Endodermal cell (in vitro differentiated cells): Measurements from ENCODE around the gene TAPT1. TPM values are rescaled to one million over a fixed set of nuclear protein-coding genes. Genes with fewer than 3 reads are reported as not detected.
A peak's percentile ranks its signal among the peaks of the same experiment; 100 is the strongest.

Experiments used
- DNase-seq: peaks from one replicate; pipeline ENCODE4 v3.0.0-alpha.2; 2017
- H3K27ac ChIP-seq: 2 replicates; pipeline ENCODE4 v1.5.1; 2013; ENCODE audit warnings: mild to moderate bottlenecking, low read depth, low read length, moderate library complexity
- H3K27me3 ChIP-seq: 2 replicates; pipeline ENCODE4 v1.6.1; 2013; ENCODE audit warnings: mild to moderate bottlenecking, low read length, moderate library complexity; ENCODE audit not compliant: insufficient read depth, control insufficient read depth, poor library complexity, severe bottlenecking
- H3K36me3 ChIP-seq: 2 replicates; pipeline ENCODE4 v1.7.0; 2013; ENCODE audit warnings: mild to moderate bottlenecking, low read length, moderate library complexity; ENCODE audit not compliant: control insufficient read depth, insufficient read depth
- H3K4me1 ChIP-seq: one replicate; pipeline ENCODE4 v1.7.0; 2013; ENCODE audit warnings: low read length; ENCODE audit not compliant: control insufficient read depth, insufficient read depth
- H3K4me3 ChIP-seq: 2 replicates; pipeline ENCODE4 v1.5.1; 2013; ENCODE audit warnings: mild to moderate bottlenecking, low read length, moderate library complexity
- H3K9ac ChIP-seq: 2 replicates; pipeline ENCODE4 v1.6.1; 2013; ENCODE audit warnings: mild to moderate bottlenecking, low read length, moderate library complexity; ENCODE audit not compliant: poor library complexity, severe bottlenecking; ENCODE audit errors: extremely low read depth
- H3K9me3 ChIP-seq: 2 replicates; pipeline ENCODE4 v1.6.1; 2013; ENCODE audit warnings: mild to moderate bottlenecking, low read length, moderate library complexity; ENCODE audit not compliant: control insufficient read depth
- H3K27ac Mint-ChIP-seq: 2 replicates; pipeline ENCODE4 v1.8.0; 2020; ENCODE audit warnings: mixed read lengths
- H3K27me3 Mint-ChIP-seq: 2 replicates; pipeline ENCODE4 v1.8.0; 2021; ENCODE audit warnings: mild to moderate bottlenecking, mixed read lengths; ENCODE audit not compliant: insufficient read depth
- H3K36me3 Mint-ChIP-seq: 2 replicates; pipeline ENCODE4 v1.8.0; 2020; ENCODE audit warnings: low read depth, mixed read lengths
- H3K4me1 Mint-ChIP-seq: 2 replicates; pipeline ENCODE4 v1.8.0; 2020; ENCODE audit warnings: mixed read lengths
- H3K4me3 Mint-ChIP-seq: 2 replicates; pipeline ENCODE4 v1.8.0; 2020; ENCODE audit warnings: mild to moderate bottlenecking, moderate library complexity, mixed read lengths
- H3K9me3 Mint-ChIP-seq: 2 replicates; pipeline ENCODE4 v1.8.0; 2020; ENCODE audit warnings: mild to moderate bottlenecking, mixed read lengths
- CTCF ChIP-seq: fragments of 200-600 bp; sonication (generic); conservative IDR thresholded peaks from 2 replicates; pipeline ENCODE4 v1.5.0; 2021; ENCODE audit warnings: antibody characterized with exemption, mild to moderate bottlenecking
- WGBS, 2 experiments: methylation state at CpG; one replicate each; pipeline versions ENCODE4 v1.1.5 to v1.1.7; 2013; ENCODE audit warnings: missing lambda C conversion rate in 2 of 2, mixed read lengths in 1 of 2; ENCODE audit not compliant: insufficient coverage in 1 of 2, insufficient read length in 1 of 2; 5-methylcytosine and 5-hydroxymethylcytosine counted together
- total RNA-seq, 2 donors: library from RNA; stranded (reverse); fragmentation: NEBNext Ultra II Directional in 1 of 2; extraction: Animal tissue kit (Norgen Biotek cat#: 25700) in 1 of 2; gene quantifications; 2 replicates in 1 of 2; 3 replicates in 1 of 2; pipeline ENCODE4 v1.2.1, GENCODE V29; 2021

Gene TAPT1
- total RNA-seq, 2 donors from 2014 or later = 19.8 to 22.6 TPM

- H3K9ac ChIP-seq = no peak overlapping the region
- no peak overlapping the region for H3K4me3 ChIP-seq
- 88 to 100% methylated on average over 1 of the region's 1 CpG for WGBS, 2 experiments
- Mint-ChIP-seq H3K4me3 (no peak overlapping the region), H3K27me3 (peaks cover 10% of the 10 kb centered on the region), H3K36me3 (peaks cover 5% of the 10 kb centered on the region), H3K27ac (no peak overlapping the region), H3K9me3 (peaks cover 22% of the 10 kb centered on the region), H3K4me1 (peaks cover 37% of the 10 kb centered on the region)
- peaks cover 6% of the 10 kb centered on the region for H3K4me1 ChIP-seq
- no peaks in the 10 kb centered on the region for H3K36me3 ChIP-seq
- no peak for TF ChIP-seq CTCF
- no peak overlapping the region for H3K27ac ChIP-seq
- peak; percentile 19 for DNase-seq
- H3K27me3 ChIP-seq = peaks cover 8% of the 10 kb centered on the region
- H3K9me3 ChIP-seq = peaks cover 21% of the 10 kb centered on the region
These were observed 92.9 kb downstream of the TAPT1 start for GRCh38 chr4:16133406-16133805.

GRCh38 chr4:16131293-16131692, 95.0 kb downstream of the TAPT1 start:
- no peak overlapping the region for H3K27ac Mint-ChIP-seq
- WGBS, 2 experiments = 100% methylated on average over 1 of the region's 1 CpG; no CpG with 5 or more reads in 1 of the 2 experiments
- no peaks in the 10 kb centered on the region for H3K36me3 ChIP-seq
- peaks cover 5% of the 10 kb centered on the region for H3K36me3 Mint-ChIP-seq
- H3K4me3 Mint-ChIP-seq = no peak overlapping the region
- H3K4me1 ChIP-seq = peaks cover 15% of the 10 kb centered on the region
- H3K4me3 ChIP-seq = no peak overlapping the region
- DNase-seq = no peak
- H3K9ac ChIP-seq = no peak overlapping the region
- peaks cover 51% of the 10 kb centered on the region for H3K4me1 Mint-ChIP-seq
- H3K27me3 Mint-ChIP-seq = peaks cover 2% of the 10 kb centered on the region
- no peaks in the 10 kb centered on the region for H3K27me3 ChIP-seq
- H3K9me3 Mint-ChIP-seq = peaks cover 21% of the 10 kb centered on the region
- H3K9me3 ChIP-seq = peaks cover 16% of the 10 kb centered on the region
- no peak overlapping the region for H3K27ac ChIP-seq
- no peak for TF ChIP-seq CTCF

- Mint-ChIP-seq H3K4me1 (peaks cover 56% of the 10 kb centered on the region), H3K9me3 (peaks cover 3% of the 10 kb centered on the region), H3K27me3 (peaks cover 5% of the 10 kb centered on the region), H3K4me3 (peak overlapping the region; percentile 4), H3K36me3 (no peaks in the 10 kb centered on the region), H3K27ac (no peak overlapping the region)
- no peaks in the 10 kb centered on the region for H3K27me3 ChIP-seq
- WGBS, 2 experiments = 43 to 80% methylated on average over 1 of the region's 1 CpG
- H3K27ac ChIP-seq = no peak overlapping the region
- H3K4me1 ChIP-seq = peaks cover 15% of the 10 kb centered on the region
- peak overlapping the region; percentile 65 for H3K4me3 ChIP-seq
- TF ChIP-seq CTCF = no peak
- no peak overlapping the region for H3K9ac ChIP-seq
- no peaks in the 10 kb centered on the region for H3K9me3 ChIP-seq
- DNase-seq = no peak
- no peaks in the 10 kb centered on the region for H3K36me3 ChIP-seq
These were observed 96.9 kb downstream of the TAPT1 start for GRCh38 chr4:16129336-16129735.
